Measurements from ENCODE around the gene KIF26A. TPM values are rescaled to one million over a fixed set of nuclear protein-coding genes. Genes with fewer than 3 reads are reported as not detected.

KIF26A gene
- total RNA-seq, 1 donor from 2014 or later = 0.60 TPM

DNA sequence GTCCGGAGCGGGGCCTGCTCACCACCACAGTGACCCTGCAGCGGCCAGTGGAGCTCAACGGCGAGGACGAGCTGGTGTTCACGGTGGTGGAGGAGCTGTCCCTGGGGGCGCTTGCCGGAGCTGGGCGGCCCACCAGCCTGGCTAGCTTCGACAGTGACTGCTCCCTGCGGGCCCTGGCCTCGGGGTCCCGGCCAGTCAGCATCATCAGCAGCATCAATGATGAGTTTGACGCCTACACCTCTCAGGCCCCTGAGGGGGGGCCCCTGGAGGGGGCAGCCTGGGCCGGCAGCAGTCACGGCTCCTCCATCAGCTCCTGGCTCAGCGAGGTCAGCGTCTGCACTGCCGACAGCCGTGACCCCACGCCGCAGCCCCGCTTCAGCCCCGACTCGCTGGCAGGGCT is 37.4 kb downstream of the KIF26A start:
- Mint-ChIP-seq H3K27ac (ENCODE audit: unreplicated experiment) (no peak overlapping the region), H3K27me3 (ENCODE audit: low read depth) (peaks cover 2% of the 10 kb centered on the region), H3K9me3 (ENCODE audit: low read depth) (no peaks in the 10 kb centered on the region), H3K4me1 (ENCODE audit: low read depth) (no peaks in the 10 kb centered on the region), H3K36me3 (ENCODE audit: low read depth) (no peaks in the 10 kb centered on the region), H3K4me3 (ENCODE audit: unreplicated experiment) (no peak overlapping the region)
- TF ChIP-seq, protein P1, sequence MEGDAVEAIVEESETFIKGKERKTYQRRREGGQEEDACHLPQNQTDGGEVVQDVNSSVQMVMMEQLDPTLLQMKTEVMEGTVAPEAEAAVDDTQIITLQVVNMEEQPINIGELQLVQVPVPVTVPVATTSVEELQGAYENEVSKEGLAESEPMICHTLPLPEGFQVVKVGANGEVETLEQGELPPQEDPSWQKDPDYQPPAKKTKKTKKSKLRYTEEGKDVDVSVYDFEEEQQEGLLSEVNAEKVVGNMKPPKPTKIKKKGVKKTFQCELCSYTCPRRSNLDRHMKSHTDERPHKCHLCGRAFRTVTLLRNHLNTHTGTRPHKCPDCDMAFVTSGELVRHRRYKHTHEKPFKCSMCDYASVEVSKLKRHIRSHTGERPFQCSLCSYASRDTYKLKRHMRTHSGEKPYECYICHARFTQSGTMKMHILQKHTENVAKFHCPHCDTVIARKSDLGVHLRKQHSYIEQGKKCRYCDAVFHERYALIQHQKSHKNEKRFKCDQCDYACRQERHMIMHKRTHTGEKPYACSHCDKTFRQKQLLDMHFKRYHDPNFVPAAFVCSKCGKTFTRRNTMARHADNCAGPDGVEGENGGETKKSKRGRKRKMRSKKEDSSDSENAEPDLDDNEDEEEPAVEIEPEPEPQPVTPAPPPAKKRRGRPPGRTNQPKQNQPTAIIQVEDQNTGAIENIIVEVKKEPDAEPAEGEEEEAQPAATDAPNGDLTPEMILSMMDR (IDR thresholded peaks at IDR 0.05) = no peak
- no peak for DNase-seq (ENCODE audit: low spot score)

DNA sequence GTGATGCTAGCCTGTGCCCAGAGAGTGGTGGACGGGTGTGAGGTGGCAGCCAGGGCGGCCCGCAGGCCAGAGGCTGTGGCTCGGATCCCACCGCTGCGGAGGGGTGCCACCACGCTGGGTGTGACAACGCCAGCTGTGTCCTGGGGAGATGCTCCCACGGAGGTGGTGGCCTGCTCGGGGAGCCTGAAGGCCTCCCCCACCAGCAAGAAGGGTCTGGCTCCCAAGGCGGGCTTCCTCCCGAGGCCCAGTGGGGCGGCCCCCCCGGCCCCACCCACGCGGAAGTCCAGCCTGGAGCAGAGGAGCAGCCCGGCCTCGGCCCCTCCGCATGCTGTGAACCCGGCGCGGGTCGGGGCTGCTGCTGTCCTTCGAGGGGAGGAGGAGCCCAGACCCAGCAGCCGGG is 38.2 kb downstream of the KIF26A start:
- no peaks in the 10 kb centered on the region for H3K36me3 Mint-ChIP-seq (ENCODE audit: low read depth)
- H3K27me3 Mint-ChIP-seq (ENCODE audit: low read depth) = peaks cover 2% of the 10 kb centered on the region
- DNase-seq (ENCODE audit: low spot score) = no peak
- no peaks in the 10 kb centered on the region for H3K9me3 Mint-ChIP-seq (ENCODE audit: low read depth)
- H3K4me3 Mint-ChIP-seq (ENCODE audit: unreplicated experiment) = no peak overlapping the region
- H3K27ac Mint-ChIP-seq (ENCODE audit: unreplicated experiment) = no peak overlapping the region
- no peaks in the 10 kb centered on the region for H3K4me1 Mint-ChIP-seq (ENCODE audit: low read depth)
- TF ChIP-seq, protein P1 (IDR thresholded peaks at IDR 0.05) = no peak

DNA sequence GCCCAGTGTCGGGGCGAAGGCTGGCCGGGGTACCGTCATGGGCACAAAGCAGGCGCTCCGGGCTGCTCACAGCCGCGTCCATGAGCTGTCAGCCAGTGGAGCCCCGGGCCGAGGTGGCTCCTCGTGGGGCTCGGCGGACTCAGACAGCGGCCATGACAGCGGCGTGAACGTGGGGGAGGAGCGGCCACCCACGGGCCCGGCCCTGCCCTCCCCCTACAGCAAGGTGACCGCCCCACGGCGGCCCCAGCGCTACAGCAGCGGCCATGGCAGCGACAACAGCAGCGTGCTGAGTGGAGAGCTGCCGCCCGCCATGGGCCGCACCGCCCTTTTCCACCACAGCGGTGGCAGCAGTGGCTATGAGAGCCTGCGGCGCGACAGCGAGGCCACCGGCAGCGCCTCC is 39.0 kb downstream of the KIF26A start:
- peaks cover 2% of the 10 kb centered on the region for H3K27me3 Mint-ChIP-seq (ENCODE audit: low read depth)
- no peak for DNase-seq (ENCODE audit: low spot score)
- no peaks in the 10 kb centered on the region for H3K4me1 Mint-ChIP-seq (ENCODE audit: low read depth)
- H3K27ac Mint-ChIP-seq (ENCODE audit: unreplicated experiment) = no peak overlapping the region
- no peaks in the 10 kb centered on the region for H3K36me3 Mint-ChIP-seq (ENCODE audit: low read depth)
- no peaks in the 10 kb centered on the region for H3K9me3 Mint-ChIP-seq (ENCODE audit: low read depth)
- no peak overlapping the region for H3K4me3 Mint-ChIP-seq (ENCODE audit: unreplicated experiment)
- TF ChIP-seq, protein P1 (IDR thresholded peaks at IDR 0.05) = no peak

DNA sequence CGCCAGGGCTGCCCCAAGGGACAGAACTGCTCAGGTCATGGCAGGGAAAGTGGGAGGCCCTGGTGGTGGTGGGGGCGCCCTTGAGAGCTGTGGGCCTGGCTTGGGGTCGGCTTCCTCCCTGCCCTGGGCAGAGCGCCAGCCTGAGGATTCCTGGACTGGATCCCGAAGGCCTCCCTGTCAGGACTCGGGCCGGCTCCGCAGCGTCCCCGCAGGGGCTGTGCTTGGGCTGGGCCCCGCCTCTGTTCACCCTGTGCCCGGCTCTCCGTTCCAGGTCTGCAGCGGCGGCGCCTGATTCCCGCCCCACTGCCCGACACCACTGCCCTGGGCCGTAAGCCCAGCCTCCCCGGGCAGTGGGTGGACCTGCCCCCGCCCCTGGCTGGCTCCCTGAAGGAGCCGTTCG is 39.9 kb downstream of the KIF26A start:
- Mint-ChIP-seq H3K36me3 (ENCODE audit: low read depth) (no peaks in the 10 kb centered on the region), H3K27ac (ENCODE audit: unreplicated experiment) (no peak overlapping the region), H3K27me3 (ENCODE audit: low read depth) (peaks cover 2% of the 10 kb centered on the region), H3K4me1 (ENCODE audit: low read depth) (no peaks in the 10 kb centered on the region), H3K4me3 (ENCODE audit: unreplicated experiment) (no peak overlapping the region), H3K9me3 (ENCODE audit: low read depth) (no peaks in the 10 kb centered on the region)
- TF ChIP-seq, protein P1 (IDR thresholded peaks at IDR 0.05) = no peak
- DNase-seq (ENCODE audit: low spot score) = no peak

DNA sequence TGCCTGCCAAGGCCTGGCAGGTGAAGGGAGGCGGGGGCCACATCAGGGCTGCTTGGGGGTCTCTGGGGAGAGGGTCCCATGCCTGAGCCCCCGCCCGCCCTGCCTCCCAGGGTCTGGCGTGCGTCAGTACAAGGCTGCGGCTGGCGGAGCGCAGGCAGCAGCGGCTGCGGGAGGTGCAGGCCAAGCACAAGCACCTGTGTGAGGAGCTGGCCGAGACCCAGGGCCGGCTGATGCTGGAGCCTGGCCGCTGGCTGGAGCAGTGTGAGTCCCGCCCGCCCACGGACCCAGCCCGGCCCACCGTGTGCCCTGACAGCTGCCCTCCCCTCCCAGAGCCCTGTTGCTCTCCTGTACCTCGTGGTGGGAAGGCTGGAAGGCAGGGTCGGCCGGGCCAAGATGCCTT is 40.7 kb downstream of the KIF26A start:
- DNase-seq (ENCODE audit: low spot score) = no peak
- peaks cover 2% of the 10 kb centered on the region for H3K27me3 Mint-ChIP-seq (ENCODE audit: low read depth)
- no peaks in the 10 kb centered on the region for H3K36me3 Mint-ChIP-seq (ENCODE audit: low read depth)
- no peaks in the 10 kb centered on the region for H3K9me3 Mint-ChIP-seq (ENCODE audit: low read depth)
- no peak overlapping the region for H3K27ac Mint-ChIP-seq (ENCODE audit: unreplicated experiment)
- TF ChIP-seq, protein P1 (IDR thresholded peaks at IDR 0.05) = no peak
- no peaks in the 10 kb centered on the region for H3K4me1 Mint-ChIP-seq (ENCODE audit: low read depth)
- H3K4me3 Mint-ChIP-seq (ENCODE audit: unreplicated experiment) = no peak overlapping the region
